GM12878 (cell line): ENCODE data around the gene TBC1D10B. TPM values are rescaled to one million over a fixed set of nuclear protein-coding genes. Genes with fewer than 3 reads are reported as not detected.
"Not testable (repeated sequence)": the region's sequence is repeated elsewhere in the genome, so short reads cannot be mapped to it uniquely, and the experiment has no call there.

Experiments used
- ATAC-seq: fragments of 200-7000 bp; cut with Tn5 transposase; 3 replicates; pipeline ENCODE4 v1.9.1; 2020; ENCODE audit warnings: mild to moderate bottlenecking, moderate library complexity
- BruUV-seq: library from RNA; stranded (reverse); fragments of 400-500 nt; replicated peaks from 2 replicates; lab custom pipeline; 2021; lab: Mats Ljungman, UMichigan
- CTCF ChIA-PET: fragments of 300-600 bp; sonication (Branson Sonifier 250); formaldehyde crosslinking; extraction: SDS; loops from one replicate; lab custom pipeline; 2021; ENCODE audit warnings: inconsistent platforms; lab: Yijun Ruan, JAX
- POLR2A ChIA-PET: fragments of 350-600 bp; formaldehyde crosslinking; extraction: SDS; loops from one replicate; lab custom pipeline; 2021; ENCODE audit warnings: inconsistent platforms; lab: Charles Lee
- RAD21 ChIA-PET: fragments of 300-600 bp; sonication (Branson Sonifier 250); formaldehyde crosslinking; loops from one replicate; lab custom pipeline; 2023; ENCODE audit warnings: antibody characterized with exemption; ENCODE audit not compliant: unreplicated experiment; lab: Charles Lee
- SMC1A ChIA-PET: fragments of 300-600 bp; sonication (Branson Sonifier 250); formaldehyde crosslinking; loops from one replicate; lab custom pipeline; 2023; ENCODE audit not compliant: unreplicated experiment, uncharacterized antibody; lab: Charles Lee
- DNase-seq: peaks from one replicate; pipeline ENCODE4 v3.0.0-alpha.2; 2011; ENCODE audit warnings: low read depth, low spot score
- FAIRE-seq: peaks from 3 replicates; lab custom pipeline; 2011; peaks lifted over from hg19 to GRCh38; lab: Jason Lieb, UNC
- H2AFZ ChIP-seq: 2 replicates; pipeline ENCODE4 v1.6.0; 2011; ENCODE audit warnings: low read depth, low read length, control low read depth; ENCODE audit not compliant: control insufficient read depth
- H3K27ac ChIP-seq: 2 replicates; pipeline ENCODE4 v1.5.1; 2011; ENCODE audit warnings: control low read depth; ENCODE audit not compliant: control insufficient read depth, insufficient read depth
- H3K27me3 ChIP-seq, 2 experiments: replicated peaks in 1 of 2; 2 replicates each; pipeline versions ENCODE4 v1.6.0 to v1.6.1; 2011; ENCODE audit warnings: low read length in 1 of 2; ENCODE audit not compliant: control insufficient read depth in 2 of 2, insufficient read depth in 2 of 2
- H3K36me3 ChIP-seq, 2 experiments: 2 replicates each; pipeline ENCODE4 v1.5.1; 2011; ENCODE audit warnings: low read length in 1 of 2; ENCODE audit not compliant: control insufficient read depth in 2 of 2, insufficient read depth in 2 of 2
- H3K4me1 ChIP-seq: 2 replicates; pipeline ENCODE4 v1.6.1; 2011; ENCODE audit warnings: mild to moderate bottlenecking, low read length, moderate library complexity, mixed read lengths; ENCODE audit not compliant: control insufficient read depth, insufficient read depth
- H3K4me2 ChIP-seq: 2 replicates; pipeline ENCODE4 v1.6.0; 2011; ENCODE audit warnings: control low read depth; ENCODE audit not compliant: control insufficient read depth, insufficient read depth
- H3K4me3 ChIP-seq: fragments of 200-600 bp; sonication (generic); 2 replicates; pipeline ENCODE4 v1.5.1; 2016
- H3K79me2 ChIP-seq: 2 replicates; pipeline ENCODE4 v1.6.0; 2011; ENCODE audit warnings: low read length; ENCODE audit not compliant: control insufficient read depth, insufficient read depth
- H3K9ac ChIP-seq: 2 replicates; pipeline ENCODE4 v1.8.0; 2011; ENCODE audit warnings: low read length, control low read depth, mixed read lengths; ENCODE audit not compliant: control insufficient read depth, insufficient read depth
- H3K9me3 ChIP-seq: replicated peaks from 3 replicates; pipeline ENCODE4 v1.5.1; 2011; ENCODE audit warnings: mild to moderate bottlenecking, low read length; ENCODE audit not compliant: control insufficient read depth, insufficient read depth
- H4K20me1 ChIP-seq: 2 replicates; pipeline ENCODE4 v1.6.0; 2011; ENCODE audit not compliant: control insufficient read depth, insufficient read depth
- BHLHE40 ChIP-seq, 2 experiments: fragments of 450-650 bp in 1 of 2; IDR thresholded peaks; 2 replicates each; pipeline ENCODE4 v1.6.1; 2011 to 2017; ENCODE audit warnings: low read depth in 2 of 2, borderline replicate concordance in 1 of 2, improper control_type of control experiment in 1 of 2, low read length in 1 of 2, mild to moderate bottlenecking in 1 of 2
- IKZF1 ChIP-seq: fragments of 450-650 bp; conservative IDR thresholded peaks from 2 replicates; pipeline ENCODE4 v1.6.1; 2017; ENCODE audit warnings: antibody characterized with exemption, mild to moderate bottlenecking
- IKZF2 ChIP-seq, 2 experiments: fragments of 450-650 bp; IDR thresholded peaks; 2 replicates each; pipeline ENCODE4 v1.6.1; 2017; ENCODE audit warnings: mild to moderate bottlenecking in 2 of 2, moderate library complexity in 2 of 2
- MTA2 ChIP-seq: fragments of 450-650 bp; IDR thresholded peaks from 2 replicates; pipeline ENCODE4 v1.6.1; 2016; ENCODE audit warnings: low read depth, mild to moderate bottlenecking, moderate library complexity
- RAD51 ChIP-seq: fragments of 450-650 bp; IDR thresholded peaks from 2 replicates; pipeline ENCODE4 v1.6.1; 2016; ENCODE audit warnings: moderate library complexity, mild to moderate bottlenecking, inconsistent platforms
- SPI1 ChIP-seq: IDR thresholded peaks from 2 replicates; pipeline ENCODE4 v1.6.1; 2011; ENCODE audit warnings: low read depth, mild to moderate bottlenecking, low read length, moderate library complexity, borderline replicate concordance; ENCODE audit not compliant: insufficient read depth
- WGBS: methylation state at CpG from one replicate; pipeline ENCODE4 v1.1.6; 2016; ENCODE audit warnings: low lambda C conversion rate; ENCODE audit not compliant: insufficient replicate concordance, insufficient coverage; ENCODE audit errors: missing lambda C conversion rate; 5-methylcytosine and 5-hydroxymethylcytosine counted together
- in situ Hi-C: fragments of 300-500 bp; cut with MboI; formaldehyde crosslinking; loops from 9 replicates; pipeline ENCODE4 v1.14.3; 2018; ENCODE audit warnings: mixed read lengths
- intact Hi-C: fragments of 100-400 bp; cut with micrococcal nuclease; formaldehyde crosslinking; loops from one replicate; pipeline ENCODE4 v1.14.2; 2022; ENCODE audit not compliant: unreplicated experiment
- polyA plus RNA-seq, 11 experiments: library from polyadenylated mRNA; depleted of rRNA in 4 of 11; unstranded in 6 of 11; stranded (reverse) in 5 of 11; fragments of >200 nt; fragmentation: Nextera tagmentation in 4 of 11; fragmentation: Illumina TruSeq in 1 of 11; extraction: Ambion mirVana in 4 of 11; extraction: Trizol in 1 of 11; gene quantifications; 1 replicate in 1 of 11; 2 replicates in 10 of 11; pipeline versions ENCODE4 v1.2.1 to v1.2.3, GENCODE V29; 2011 to 2016; ENCODE audit warnings: inconsistent platforms in 2 of 11, missing spikeins in 2 of 11, low read depth in 1 of 11
- total RNA-seq, 4 experiments: library from RNA; depleted of rRNA in 3 of 4; stranded (reverse); fragments of >200 nt in 3 of 4; fragmentation: Illumina TruSeq in 1 of 4; extraction: Trizol in 1 of 4; gene quantifications; 2 replicates each; pipeline versions ENCODE4 v1.2.1 to v1.2.3, GENCODE V29; 2013 to 2021
- TF ChIP-seq, protein P1 (sequence below): fragments of 450-650 bp; conservative IDR thresholded peaks from 2 replicates; pipeline ENCODE4 v1.6.1; 2017; ENCODE audit warnings: mild to moderate bottlenecking, moderate library complexity

Gene TBC1D10B
- total and polyA plus RNA-seq, 10 of the 15 experiments (the other 5 are each of a cell fraction or from before 2014, with no cell fraction given), result 2.2 to 51.2 (median 11.6) TPM

DNA sequence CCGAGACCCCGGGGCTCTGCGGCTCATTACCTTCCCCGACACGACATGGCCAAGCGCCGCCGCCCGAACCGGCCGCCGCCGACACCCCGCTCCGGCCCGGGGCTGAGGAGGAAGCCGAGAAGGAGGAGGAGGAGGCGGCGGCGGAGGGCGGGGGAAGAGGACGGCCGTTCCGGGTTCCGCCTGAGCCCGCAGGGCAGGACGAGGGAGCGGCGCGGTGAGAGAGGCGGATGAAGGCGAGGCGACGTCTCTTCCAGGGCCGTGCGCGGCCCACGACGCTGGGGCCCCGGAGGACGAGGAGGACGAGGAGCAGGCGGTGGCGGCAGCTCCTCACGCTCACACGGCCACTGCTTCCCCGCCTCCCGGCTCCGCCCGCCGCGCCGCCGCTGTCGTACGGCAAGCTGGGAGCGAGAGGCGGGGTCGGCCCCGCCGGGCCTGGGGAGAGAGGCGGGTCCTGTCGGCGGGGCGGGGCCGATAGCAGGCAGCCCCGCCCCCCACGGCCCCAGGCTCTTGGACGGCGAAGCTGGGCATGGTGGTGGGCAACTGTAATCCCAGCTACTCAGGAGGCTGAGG, 35.2 kb downstream of the TBC1D10B start (continued):
- TF ChIP-seq IKZF1, result peak; percentile 65

DNA sequence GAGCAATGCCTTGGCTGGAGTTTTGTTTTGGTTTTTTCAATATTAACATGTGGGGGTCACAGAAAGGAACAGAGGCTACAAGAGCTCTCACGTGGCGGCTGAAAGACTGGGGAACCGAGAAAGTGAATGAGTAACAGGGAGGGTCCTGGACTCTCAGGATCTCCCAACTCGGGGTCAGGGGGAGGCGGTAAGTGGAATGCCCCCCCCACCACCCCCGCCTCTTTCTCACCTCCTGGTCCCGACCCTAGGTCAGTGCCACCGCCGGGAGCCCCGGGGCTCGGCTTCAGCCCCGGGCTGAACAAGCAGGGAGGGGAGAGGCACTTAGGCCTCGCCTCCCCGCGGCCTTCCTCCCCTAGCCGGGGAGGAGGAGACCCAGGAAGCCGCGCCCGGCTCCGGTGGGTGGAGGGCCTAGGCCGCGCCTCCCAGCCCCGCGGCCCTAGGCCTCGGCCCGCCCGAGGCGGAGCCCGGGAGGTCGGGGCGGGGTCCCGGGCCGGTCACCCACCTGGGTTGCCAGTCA, 35.8 kb downstream of the TBC1D10B start:
- H3K79me2 ChIP-seq, H3K36me3 ChIP-seq, intact Hi-C loops, H3K4me1 ChIP-seq, BruUV-seq, H3K4me2 ChIP-seq, FAIRE-seq, H2AFZ ChIP-seq, H4K20me1 ChIP-seq, H3K9me3 ChIP-seq, H3K27me3 ChIP-seq, in situ Hi-C loops, DNase-seq: not testable (repeated sequence)
- CTCF ChIA-PET, result interaction anchor here (1.5 kb wide), 1 partner anchor 36 kb away, joined by 5 read pairs; the partner anchor contains the start of gene TBC1D10B
- POLR2A ChIA-PET, result interaction anchor here (0.8 to 2.4 kb wide), 4 partner anchors 20 to 299 kb away, joined by 3 to 9 read pairs (median 4); no protein-coding TSS in a partner anchor
- RAD21 ChIA-PET, result interaction anchor here (0.6 to 2.1 kb wide), 5 partner anchors 16 to 242 kb away, joined by 3 to 8 read pairs (median 4); no protein-coding TSS in a partner anchor
- Histone ChIP-seq H3K27ac (peak overlapping the region; percentile 25), H3K9ac (peak overlapping the region; percentile 27; the same call in 1 of the 2 replicates), H3K4me3 (peak overlapping the region; percentile 62; the same call in 1 of the 2 replicates)
- ATAC-seq, result peak; percentile 97
- WGBS, result 1% methylated on average over 6 of the region's 33 CpGs
- SMC1A ChIA-PET, result interaction anchor here (0.9 to 1.6 kb wide), 2 partner anchors 20 to 37 kb away, joined by 5 to 6 read pairs; partner anchors contain the start of gene CD2BP2
- peak; percentile 14; the same call in 1 of the 2 replicates for TF ChIP-seq MTA2
- TF ChIP-seq BHLHE40 (IDR thresholded peaks at IDR 0.05; ENCODE audit: borderline replicate concordance in 1 of 2, low read depth in 2 of 2, low read length in 1 of 2), result peak; percentile 51 to 76; a peak in 3 of 4 replicates
- peak; percentile 19; the same call in 1 of the 2 replicates for TF ChIP-seq SPI1
- TF ChIP-seq IKZF2 (IDR thresholded peaks at IDR 0.05), result 0 out of 4 replicates have a peak, but pooled peaks of 1 of the 2 experiments have one; percentile 12
- TF ChIP-seq RAD51, result peak; percentile 30; the same call in 1 of the 2 replicates
- TF ChIP-seq, protein P1, sequence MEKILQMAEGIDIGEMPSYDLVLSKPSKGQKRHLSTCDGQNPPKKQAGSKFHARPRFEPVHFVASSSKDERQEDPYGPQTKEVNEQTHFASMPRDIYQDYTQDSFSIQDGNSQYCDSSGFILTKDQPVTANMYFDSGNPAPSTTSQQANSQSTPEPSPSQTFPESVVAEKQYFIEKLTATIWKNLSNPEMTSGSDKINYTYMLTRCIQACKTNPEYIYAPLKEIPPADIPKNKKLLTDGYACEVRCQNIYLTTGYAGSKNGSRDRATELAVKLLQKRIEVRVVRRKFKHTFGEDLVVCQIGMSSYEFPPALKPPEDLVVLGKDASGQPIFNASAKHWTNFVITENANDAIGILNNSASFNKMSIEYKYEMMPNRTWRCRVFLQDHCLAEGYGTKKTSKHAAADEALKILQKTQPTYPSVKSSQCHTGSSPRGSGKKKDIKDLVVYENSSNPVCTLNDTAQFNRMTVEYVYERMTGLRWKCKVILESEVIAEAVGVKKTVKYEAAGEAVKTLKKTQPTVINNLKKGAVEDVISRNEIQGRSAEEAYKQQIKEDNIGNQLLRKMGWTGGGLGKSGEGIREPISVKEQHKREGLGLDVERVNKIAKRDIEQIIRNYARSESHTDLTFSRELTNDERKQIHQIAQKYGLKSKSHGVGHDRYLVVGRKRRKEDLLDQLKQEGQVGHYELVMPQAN, result peak; percentile 42; the same call in 1 of the 2 replicates
- TF ChIP-seq, all 136 proteins: peak for 6; not testable (repeated sequence) for 130

DNA sequence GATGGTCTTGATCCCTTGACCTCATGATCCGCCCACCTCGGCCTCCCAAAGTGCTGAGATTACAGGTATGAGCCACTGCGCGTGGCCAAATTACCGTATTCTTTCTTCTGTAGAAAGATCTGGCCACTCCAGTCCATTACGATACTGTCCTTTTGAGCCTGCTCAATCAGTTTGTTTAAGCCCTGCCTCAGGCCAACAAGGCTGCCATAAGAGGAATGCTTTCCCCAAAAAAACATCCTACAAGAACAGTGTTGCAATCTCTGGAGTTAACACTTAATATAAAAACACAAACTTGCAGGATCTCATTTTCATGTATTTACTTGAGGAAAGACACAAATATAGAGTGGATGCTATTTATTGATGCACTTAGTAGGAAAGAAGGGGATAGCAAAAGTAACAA, 46.1 kb downstream of the TBC1D10B start:
- H3K4me2 ChIP-seq, FAIRE-seq, H3K27me3 ChIP-seq, H3K9ac ChIP-seq, H3K4me1 ChIP-seq, SMC1A ChIA-PET, CTCF ChIA-PET, BruUV-seq, RAD21 ChIA-PET, H3K9me3 ChIP-seq, H4K20me1 ChIP-seq, DNase-seq, in situ Hi-C loops, H3K36me3 ChIP-seq, intact Hi-C loops, H3K79me2 ChIP-seq, H3K27ac ChIP-seq, H2AFZ ChIP-seq, H3K4me3 ChIP-seq, ATAC-seq, POLR2A ChIA-PET: not testable (repeated sequence)
- WGBS, result 100% methylated on average over 6 of the region's 6 CpGs
